HepG2 (cell line): Measurements from ENCODE around the gene NID1. TPM values are rescaled to one million over a fixed set of nuclear protein-coding genes. Genes with fewer than 3 reads are reported as not detected.

Experiments used
- ATAC-seq: fragments of 200-7000 bp; cut with Tn5 transposase; 3 replicates; pipeline ENCODE4 v1.9.1; 2020; ENCODE audit warnings: mild to moderate bottlenecking, moderate library complexity
- BruUV-seq: library from RNA; stranded (reverse); fragments of 400-500 nt; replicated peaks from 2 replicates; lab custom pipeline; 2021; lab: Mats Ljungman, UMichigan
- CTCF ChIA-PET: fragments of 300-600 bp; formaldehyde crosslinking; extraction: SDS; loops from one replicate; lab custom pipeline; 2021; ENCODE audit warnings: low total read pairs, inconsistent platforms, low intra/inter-chr PET ratio; lab: Yijun Ruan, JAX
- POLR2A ChIA-PET: fragments of 350-600 bp; sonication (Branson Sonifier 250); formaldehyde crosslinking; loops from one replicate; lab custom pipeline; 2020; ENCODE audit warnings: antibody characterized with exemption, inconsistent platforms; lab: Yijun Ruan, JAX
- DNase-seq: peaks from one replicate; pipeline ENCODE4 v3.0.0-alpha.2; 2015; ENCODE audit warnings: low spot score
- FAIRE-seq: peaks from 3 replicates; lab custom pipeline; 2011; peaks lifted over from hg19 to GRCh38; lab: Jason Lieb, UNC
- H2AFZ ChIP-seq: one replicate; pipeline ENCODE4 v1.6.1; 2011; ENCODE audit warnings: low read length, inconsistent platforms
- H3K27ac ChIP-seq: fragments of 300-600 bp; 3 replicates; pipeline ENCODE4 v1.8.0; 2011; ENCODE audit warnings: mixed run types, mild to moderate bottlenecking, mixed read lengths, low read length, inconsistent platforms; ENCODE audit not compliant: insufficient read depth; ENCODE audit errors: extremely low read length
- H3K27me3 ChIP-seq, 2 experiments: fragments of 200-600 bp in 1 of 2; 2 replicates in 1 of 2; 3 replicates in 1 of 2; pipeline versions ENCODE4 v1.6.0 to v1.8.0; 2011; ENCODE audit warnings: low read length in 2 of 2, mild to moderate bottlenecking in 2 of 2, moderate library complexity in 2 of 2, inconsistent platforms in 1 of 2; ENCODE audit not compliant: insufficient read depth in 2 of 2, control insufficient read depth in 1 of 2
- H3K36me3 ChIP-seq, 2 experiments: fragments of 200-600 bp in 1 of 2; replicated peaks in 1 of 2; 2 replicates in 1 of 2; 3 replicates in 1 of 2; pipeline versions ENCODE4 v1.5.1 to v1.8.0; 2011; ENCODE audit warnings: low read length in 2 of 2, inconsistent platforms in 1 of 2; ENCODE audit not compliant: insufficient read depth in 2 of 2, control insufficient read depth in 1 of 2
- H3K4me1 ChIP-seq: 2 replicates; pipeline ENCODE4 v1.5.1; 2012; ENCODE audit warnings: low read length, inconsistent platforms; ENCODE audit not compliant: insufficient read depth
- H3K4me2 ChIP-seq: 2 replicates; pipeline ENCODE4 v1.6.0; 2011; ENCODE audit warnings: low read depth, low read length, inconsistent platforms
- H3K4me3 ChIP-seq, 3 experiments: fragments of 200-600 bp in 1 of 3; sonication (generic), shearing (Covaris generic) in 1 of 3; replicated peaks in 1 of 3; 2 replicates each; pipeline ENCODE4 v1.5.1; 2011 to 2016; ENCODE audit warnings: low read length in 3 of 3, inconsistent platforms in 2 of 3, low read depth in 2 of 3, mild to moderate bottlenecking in 2 of 3, control low read depth in 1 of 3, mixed read lengths in 1 of 3; ENCODE audit not compliant: insufficient read depth in 1 of 3
- H3K79me2 ChIP-seq: one replicate; pipeline ENCODE4 v1.6.1; 2011; ENCODE audit warnings: low read length, inconsistent platforms; ENCODE audit not compliant: insufficient read depth
- H3K9ac ChIP-seq: 2 replicates; pipeline ENCODE4 v1.6.0; 2011; ENCODE audit warnings: mild to moderate bottlenecking, low read depth, low read length, inconsistent platforms; ENCODE audit not compliant: insufficient read depth
- H3K9me3 ChIP-seq: 2 replicates; pipeline ENCODE4 v1.5.1; 2012; ENCODE audit warnings: mild to moderate bottlenecking, low read length
- H4K20me1 ChIP-seq: 2 replicates; pipeline ENCODE4 v1.6.0; 2011; ENCODE audit warnings: inconsistent platforms, mild to moderate bottlenecking, low read length, moderate library complexity; ENCODE audit not compliant: insufficient read depth
- ATRX ChIP-seq: sonication (generic); formaldehyde crosslinking; IDR thresholded peaks from 2 replicates; pipeline ENCODE4 v1.4.0; 2020; ENCODE audit warnings: missing genetic modification reagents, borderline replicate concordance
- GMEB1 ChIP-seq: sonication (generic); formaldehyde crosslinking; IDR thresholded peaks from 2 replicates; pipeline ENCODE4 v1.5.1; 2020; ENCODE audit warnings: missing genetic modification reagents, mild to moderate bottlenecking, borderline replicate concordance
- JUND ChIP-seq: sonication (generic); formaldehyde crosslinking; IDR thresholded peaks from 2 replicates; pipeline ENCODE4 v1.8.0; 2022; ENCODE audit warnings: mild to moderate bottlenecking, missing genetic modification reagents
- KLF15 ChIP-seq: sonication (generic); formaldehyde crosslinking; IDR thresholded peaks from 2 replicates; pipeline ENCODE4 v1.8.1; 2023; ENCODE audit warnings: borderline replicate concordance, mild to moderate bottlenecking, inconsistent platforms, missing genetic modification reagents, mixed read lengths
- ONECUT2 ChIP-seq: sonication (generic); formaldehyde crosslinking; IDR thresholded peaks from 2 replicates; pipeline ENCODE4 v1.4.0; 2020; ENCODE audit warnings: missing genetic modification reagents
- SCMH1 ChIP-seq: sonication (generic); formaldehyde crosslinking; IDR thresholded peaks from 2 replicates; pipeline ENCODE4 v1.9.0; 2021; ENCODE audit warnings: missing genetic modification reagents, mild to moderate bottlenecking, borderline replicate concordance
- XBP1 ChIP-seq: sonication (generic); formaldehyde crosslinking; IDR thresholded peaks from 2 replicates; pipeline ENCODE4 v1.5.0; 2020; ENCODE audit warnings: missing genetic modification reagents
- ZBTB20 ChIP-seq: sonication (generic); formaldehyde crosslinking; IDR thresholded peaks from 2 replicates; pipeline ENCODE4 v1.8.1; 2023; ENCODE audit warnings: missing genetic modification reagents, low read depth, mild to moderate bottlenecking, borderline replicate concordance
- ZNF281 ChIP-seq: sonication (generic); formaldehyde crosslinking; IDR thresholded peaks from 2 replicates; pipeline ENCODE4 v1.4.0; 2020; ENCODE audit warnings: missing genetic modification reagents, borderline replicate concordance
- WGBS: methylation state at CpG from one replicate; pipeline ENCODE4 v1.1.6; 2017; ENCODE audit warnings: low lambda C conversion rate; 5-methylcytosine and 5-hydroxymethylcytosine counted together
- in situ Hi-C: cut with HindIII; loops from 2 replicates; pipeline ENCODE4 v1.10.0; 2017; ENCODE audit warnings: low pct_unique_long_range_greater_than_20kb; ENCODE audit not compliant: extremely low pct_ligation_motif_present
- intact Hi-C: fragments of 100-400 bp; cut with micrococcal nuclease; formaldehyde crosslinking; loops from one replicate; pipeline ENCODE4 v1.10.0; 2022; ENCODE audit not compliant: unreplicated experiment
- polyA plus RNA-seq, 8 experiments: library from polyadenylated mRNA; depleted of rRNA in 3 of 8; stranded (reverse) in 7 of 8; unstranded in 1 of 8; fragments of >200 nt; fragmentation: Illumina TruSeq in 4 of 8; extraction: Trizol in 4 of 8; gene quantifications; 2 replicates each; pipeline versions ENCODE4 v1.2.1 to v1.2.3, GENCODE V29; 2011 to 2016; ENCODE audit warnings: low read depth in 4 of 8, missing spikeins in 1 of 8, mixed read lengths in 1 of 8; ENCODE audit not compliant: insufficient read depth in 1 of 8
- total RNA-seq, 5 experiments: library from RNA; depleted of rRNA; stranded (reverse); fragments of >200 nt; fragmentation: Illumina TruSeq; extraction: Trizol; gene quantifications; 2 replicates each; pipeline ENCODE4 v1.2.3, GENCODE V29; 2016; ENCODE audit warnings: low read depth in 1 of 5

The NID1 gene
- total and polyA plus RNA-seq, 2 of the 13 experiments (the other 11 are each of a cell fraction or from before 2014, with no cell fraction given), result 50.2 to 56.1 TPM

- no peaks in the 10 kb centered on the region for H3K79me2 ChIP-seq
- ATAC-seq (no peak), FAIRE-seq (no peak), DNase-seq (no peak)
- H3K36me3 ChIP-seq, result peaks cover 16 to 60% of the 10 kb centered on the region in 2 experiments
- H3K27me3 ChIP-seq, result no peaks in the 10 kb centered on the region; a peak in 1 of 5 replicates
- intact Hi-C loops (no loop called here), in situ Hi-C loops (no loop called here)
- H4K20me1 ChIP-seq, result no peaks in the 10 kb centered on the region
- H3K4me3 ChIP-seq, result no peak overlapping the region
- no peak overlapping the region for H3K27ac ChIP-seq
- WGBS, result 96% methylated on average over 17 of the region's 17 CpGs
- no peak overlapping the region for H2AFZ ChIP-seq
- ChIA-PET POLR2A (interaction anchor here (0.9 kb wide), 1 partner anchor 16 kb away, joined by 3 read pairs; no protein-coding TSS in a partner anchor), CTCF (no interaction called here)
- no peaks in the 10 kb centered on the region for H3K9me3 ChIP-seq
- no TSS peak for BruUV-seq
- TF ChIP-seq XBP1 (CRISPR knock-in tag) (no peak), ATRX (CRISPR knock-in tag) (no peak), GMEB1 (CRISPR knock-in tag) (no peak), KLF15 (CRISPR knock-in tag) (no peak), SCMH1 (no peak), JUND (CRISPR knock-in tag) (no peak), ZBTB20 (CRISPR knock-in tag) (no peak), ZNF281 (CRISPR knock-in tag) (no peak), ONECUT2 (CRISPR knock-in tag) (no peak)
- peaks cover 20% of the 10 kb centered on the region for H3K4me1 ChIP-seq
- no peak overlapping the region for H3K4me2 ChIP-seq
- no peak overlapping the region for H3K9ac ChIP-seq
Measured at GRCh38 chr1:236041631-236042618, 23.0 kb downstream of the NID1 start.
